Retinal pigment epithelial cell (primary cell): ENCODE data around the gene SYT17.

Source experiments
- DNase-seq: peaks from one replicate; pipeline ENCODE4 v3.0.0-alpha.2; 2010; ENCODE audit warnings: low read depth
- H3K4me3 ChIP-seq: 2 replicates; pipeline ENCODE4 v1.5.1; 2011; ENCODE audit warnings: mild to moderate bottlenecking, low read length, control low read depth, moderate library complexity
- CTCF ChIP-seq: conservative IDR thresholded peaks from 2 replicates; pipeline ENCODE4 v1.5.1; 2011; ENCODE audit warnings: low read depth, low read length, control low read depth, inconsistent platforms

The SYT17 gene

GRCh38 chr16:19235478-19235877 lies 67.4 kb downstream of the SYT17 start:
- no peak for TF ChIP-seq CTCF
- no peak for DNase-seq
- H3K4me3 ChIP-seq = no peak overlapping the region

GRCh38 chr16:19235886-19236285 lies 67.8 kb downstream of the SYT17 start:
- TF ChIP-seq CTCF = no peak

GRCh38 chr16:19236561-19237209 lies 68.6 kb downstream of the SYT17 start:
- no peak for DNase-seq

More at GRCh38 chr16:19235886-19236285, 67.8 kb downstream of the SYT17 start:
- no peak overlapping the region for H3K4me3 ChIP-seq
- DNase-seq = no peak

GRCh38 chr16:19238406-19238805 lies 70.4 kb downstream of the SYT17 start:
- DNase-seq = no peak
- TF ChIP-seq CTCF = no peak
- no peak overlapping the region for H3K4me3 ChIP-seq

More at GRCh38 chr16:19236561-19237209, 68.6 kb downstream of the SYT17 start:
- TF ChIP-seq CTCF = no peak
- H3K4me3 ChIP-seq = no peak overlapping the region

GRCh38 chr16:19239511-19240155 lies 71.6 kb downstream of the SYT17 start:
- TF ChIP-seq CTCF = no peak
- DNase-seq = peak; percentile 75
- H3K4me3 ChIP-seq = no peak overlapping the region

- no peak for TF ChIP-seq CTCF
- no peak overlapping the region for H3K4me3 ChIP-seq
- DNase-seq = no peak
Measured at GRCh38 chr16:19240494-19240893, 72.5 kb downstream of the SYT17 start.

GRCh38 chr16:19241512-19241911 lies 73.5 kb downstream of the SYT17 start:
- no peak overlapping the region for H3K4me3 ChIP-seq
- no peak for DNase-seq
- TF ChIP-seq CTCF = no peak
